Adipocyte (in vitro differentiated cells): ENCODE results near the gene PRKN.
"Not testable (repeated sequence)": the region's sequence is repeated elsewhere in the genome, so short reads cannot be mapped to it uniquely, and the experiment has no call there.

Experiments
- DNase-seq: peaks from one replicate; pipeline ENCODE4 v3.0.0-alpha.2; 2015; ENCODE audit warnings: low read depth
- H3K27me3 ChIP-seq: replicated peaks from 2 replicates; pipeline ENCODE4 v1.7.0; 2013; ENCODE audit warnings: mild to moderate bottlenecking, low read length, moderate library complexity; ENCODE audit not compliant: control insufficient read depth, insufficient read depth
- H3K36me3 ChIP-seq: 2 replicates; pipeline ENCODE4 v1.7.0; 2013; ENCODE audit warnings: low read length, mild to moderate bottlenecking, moderate library complexity; ENCODE audit not compliant: control insufficient read depth, insufficient read depth, severe bottlenecking
- H3K4me1 ChIP-seq: 2 replicates; pipeline ENCODE4 v1.7.0; 2013; ENCODE audit warnings: mild to moderate bottlenecking, low read length, moderate library complexity; ENCODE audit not compliant: control insufficient read depth, insufficient read depth
- H3K4me3 ChIP-seq: 2 replicates; pipeline ENCODE4 v1.7.0; 2013; ENCODE audit warnings: mild to moderate bottlenecking, low read length, moderate library complexity
- H3K9ac ChIP-seq: 2 replicates; pipeline ENCODE4 v1.7.0; 2013; ENCODE audit warnings: mild to moderate bottlenecking, low read length, moderate library complexity
- H3K9me3 ChIP-seq: 2 replicates; pipeline ENCODE4 v1.7.0; 2013; ENCODE audit warnings: mild to moderate bottlenecking, low read length, moderate library complexity; ENCODE audit not compliant: control insufficient read depth

PRKN gene

GRCh38 chr6:161348628-161348994, 1379.0 kb downstream of the PRKN start:
- no peak overlapping the region for H3K4me3 ChIP-seq
- no peak for DNase-seq
- no peaks in the 10 kb centered on the region for H3K27me3 ChIP-seq
- no peaks in the 10 kb centered on the region for H3K4me1 ChIP-seq
- no peaks in the 10 kb centered on the region for H3K36me3 ChIP-seq
- no peak overlapping the region for H3K9ac ChIP-seq
- no peaks in the 10 kb centered on the region for H3K9me3 ChIP-seq

- Histone ChIP-seq H3K4me1 (no peaks in the 10 kb centered on the region), H3K36me3 (no peaks in the 10 kb centered on the region), H3K4me3 (no peak overlapping the region), H3K9ac (no peak overlapping the region), H3K27me3 (no peaks in the 10 kb centered on the region), H3K9me3 (no peaks in the 10 kb centered on the region)
- DNase-seq, result no peak
These were observed 1379.5 kb downstream of the PRKN start for GRCh38 chr6:161347988-161348627.

GRCh38 chr6:161347125-161347524, 1380.4 kb downstream of the PRKN start:
- no peaks in the 10 kb centered on the region for H3K27me3 ChIP-seq
- H3K9ac ChIP-seq, result no peak overlapping the region
- no peak overlapping the region for H3K4me3 ChIP-seq

GRCh38 chr6:161346717-161347116, 1380.8 kb downstream of the PRKN start:
- H3K4me1 ChIP-seq, result no peaks in the 10 kb centered on the region
- no peaks in the 10 kb centered on the region for H3K27me3 ChIP-seq
- no peak overlapping the region for H3K9ac ChIP-seq
- H3K9me3 ChIP-seq, result no peaks in the 10 kb centered on the region
- no peak overlapping the region for H3K4me3 ChIP-seq
- no peaks in the 10 kb centered on the region for H3K36me3 ChIP-seq
- no peak for DNase-seq

More at GRCh38 chr6:161347125-161347524, 1380.4 kb downstream of the PRKN start:
- Histone ChIP-seq H3K36me3 (no peaks in the 10 kb centered on the region), H3K9me3 (no peaks in the 10 kb centered on the region), H3K4me1 (no peaks in the 10 kb centered on the region)
- DNase-seq, result no peak

GRCh38 chr6:161344626-161345025, 1382.9 kb downstream of the PRKN start:
- DNase-seq, result no peak
- H3K27me3 ChIP-seq, result no peaks in the 10 kb centered on the region
- no peaks in the 10 kb centered on the region for H3K36me3 ChIP-seq
- no peak overlapping the region for H3K4me3 ChIP-seq
- no peaks in the 10 kb centered on the region for H3K9me3 ChIP-seq
- H3K9ac ChIP-seq, result no peak overlapping the region
- no peaks in the 10 kb centered on the region for H3K4me1 ChIP-seq

- no peak overlapping the region for H3K4me3 ChIP-seq
- H3K4me1 ChIP-seq, result no peaks in the 10 kb centered on the region
- peak; percentile 21 for DNase-seq
- H3K9me3 ChIP-seq, result no peaks in the 10 kb centered on the region
- H3K9ac ChIP-seq, result no peak overlapping the region
- H3K36me3 ChIP-seq, result no peaks in the 10 kb centered on the region
- no peaks in the 10 kb centered on the region for H3K27me3 ChIP-seq
These were observed 1385.5 kb downstream of the PRKN start for GRCh38 chr6:161342039-161342438.

- DNase-seq, result no peak
- no peak overlapping the region for H3K9ac ChIP-seq
- no peak overlapping the region for H3K4me3 ChIP-seq
- no peaks in the 10 kb centered on the region for H3K4me1 ChIP-seq
- H3K27me3 ChIP-seq, result no peaks in the 10 kb centered on the region
- H3K9me3 ChIP-seq, result peaks cover 3% of the 10 kb centered on the region
- H3K36me3 ChIP-seq, result no peaks in the 10 kb centered on the region
These were observed 1385.9 kb downstream of the PRKN start for GRCh38 chr6:161341638-161342037.

- Histone ChIP-seq H3K27me3 (no peaks in the 10 kb centered on the region), H3K4me3 (no peak overlapping the region), H3K36me3 (no peaks in the 10 kb centered on the region), H3K9me3 (peaks cover 8% of the 10 kb centered on the region), H3K9ac (no peak overlapping the region), H3K4me1 (no peaks in the 10 kb centered on the region)
- DNase-seq, result no peak
These were observed 1389.6 kb downstream of the PRKN start for GRCh38 chr6:161338015-161338414.

- H3K27me3 ChIP-seq, result no peaks in the 10 kb centered on the region
- DNase-seq, result no peak
- H3K9me3 ChIP-seq, result peaks cover 8% of the 10 kb centered on the region
- no peak overlapping the region for H3K9ac ChIP-seq
- H3K4me3 ChIP-seq, result no peak overlapping the region
- H3K36me3 ChIP-seq, result no peaks in the 10 kb centered on the region
- no peaks in the 10 kb centered on the region for H3K4me1 ChIP-seq
These were observed 1391.1 kb downstream of the PRKN start for GRCh38 chr6:161336479-161336878.

GRCh38 chr6:161333410-161333809, 1394.2 kb downstream of the PRKN start:
- no peak overlapping the region for H3K4me3 ChIP-seq
- DNase-seq, result no peak
- H3K9ac ChIP-seq, result no peak overlapping the region
- no peaks in the 10 kb centered on the region for H3K4me1 ChIP-seq
- H3K27me3 ChIP-seq, result no peaks in the 10 kb centered on the region
- H3K36me3 ChIP-seq, result no peaks in the 10 kb centered on the region
- peaks cover 8% of the 10 kb centered on the region for H3K9me3 ChIP-seq

- not testable (repeated sequence) for H3K9ac ChIP-seq, DNase-seq, H3K4me1 ChIP-seq, H3K27me3 ChIP-seq, H3K36me3 ChIP-seq, H3K4me3 ChIP-seq
- peaks cover 15% of the 10 kb centered on the region for H3K9me3 ChIP-seq
These were observed 1396.0 kb downstream of the PRKN start for GRCh38 chr6:161331402-161332081.
